Motor neuron (in vitro differentiated cells): ENCODE data around the gene SDC1. TPM values are rescaled to one million over a fixed set of nuclear protein-coding genes. Genes with fewer than 3 reads are reported as not detected.

Experiments used
- ATAC-seq, 8 experiments: fragments of 200-7000 bp; cut with Tn5 transposase; replicated peaks in 6 of 8; 2 replicates each; pipeline ENCODE4 v1.8.0; 2021; ENCODE audit warnings: mild to moderate bottlenecking in 8 of 8, moderate library complexity in 8 of 8
- H3K27ac ChIP-seq, 2 donors: fragments of 250-450 bp; sonication (Bioruptor Pico); 2 replicates each; pipeline ENCODE4 v1.9.0; 2021; ENCODE audit warnings: antibody characterized with exemption in 2 of 2, mild to moderate bottlenecking in 2 of 2, moderate library complexity in 1 of 2
- H3K4me1 ChIP-seq, 2 donors: fragments of 250-450 bp; sonication (Bioruptor Pico); replicated peaks in 1 of 2; 2 replicates each; pipeline ENCODE4 v1.6.1; 2021; ENCODE audit warnings: antibody characterized with exemption in 2 of 2, mild to moderate bottlenecking in 2 of 2, moderate library complexity in 1 of 2
- H3K4me3 ChIP-seq, 5 donors: fragments of 250-450 bp; sonication (Bioruptor Pico); 2 replicates each; pipeline ENCODE4 v1.9.0; 2021; ENCODE audit warnings: antibody characterized with exemption in 5 of 5, mild to moderate bottlenecking in 5 of 5, moderate library complexity in 4 of 5
- WGBS, 10 experiments: fragments of 450-650 bp; shearing (Covaris generic); methylation state at CpG; one replicate each; pipeline ENCODE4 v1.0.0; 2022; 5-methylcytosine and 5-hydroxymethylcytosine counted together
- in situ Hi-C, 9 experiments: fragments of 400-800 bp; cut with MboI; loops; one replicate each; pipeline ENCODE4 v1.15.0; 2021; ENCODE audit warnings: low sequenced_read_pairs in 9 of 9, low pct_unique_long_range_greater_than_20kb in 2 of 9; ENCODE audit not compliant: unreplicated experiment in 9 of 9
- total RNA-seq, 8 experiments: library from RNA; unstranded; fragments of 300-600 nt; gene quantifications; 2 replicates each; pipeline versions ENCODE4 v1.2.3 to v1.2.4, GENCODE V29; 2022

Gene SDC1
- total RNA-seq, 8 experiments from 2014 or later: 1.7 to 26.2 (median 8.1) TPM

GRCh38 chr2:20164734-20165478, 60.0 kb downstream of the SDC1 start:
- in situ Hi-C loops: no loop called here
- H3K27ac ChIP-seq: no peak overlapping the region
- H3K4me1 ChIP-seq: peaks cover 20 to 25% of the 10 kb centered on the region in 2 donors
- 80 to 100% (median 100%) methylated on average over 1 to 3 of the region's 3 CpGs; no CpG with 5 or more reads in 1 of the 10 experiments for WGBS, 10 experiments
- no peak for ATAC-seq
- no peak overlapping the region for H3K4me3 ChIP-seq

GRCh38 chr2:20164061-20164733, 60.7 kb downstream of the SDC1 start:
- ATAC-seq: peak in 5 of 8 experiments; percentile 12 to 44 (median 21)
- 33 to 78% (median 69%) methylated on average over 2 to 8 of the region's 10 CpGs; no CpG with 5 or more reads in 3 of the 10 experiments for WGBS, 10 experiments
- in situ Hi-C loops: no loop called here

GRCh38 chr2:20159411-20160070, 65.4 kb downstream of the SDC1 start:
- WGBS, 10 experiments: 20 to 100% (median 73%) methylated on average over 1 to 2 of the region's 2 CpGs
- in situ Hi-C loops: no loop called here
- Histone ChIP-seq H3K4me1 (peaks cover 2 to 11% of the 10 kb centered on the region in 2 donors), H3K27ac (no peak overlapping the region), H3K4me3 (no peak overlapping the region)
- ATAC-seq: no peak

More at GRCh38 chr2:20164061-20164733, 60.7 kb downstream of the SDC1 start:
- Histone ChIP-seq H3K4me1 (peaks cover 13 to 18% of the 10 kb centered on the region in 2 donors), H3K27ac (no peak overlapping the region), H3K4me3 (no peak overlapping the region)

GRCh38 chr2:20157193-20157891, 67.6 kb downstream of the SDC1 start:
- ATAC-seq: no peak
- in situ Hi-C loops: no loop called here
- Histone ChIP-seq H3K4me1 (peaks cover 2 to 6% of the 10 kb centered on the region in 2 donors), H3K4me3 (no peak overlapping the region), H3K27ac (no peak overlapping the region)
- WGBS, 10 experiments: 0 to 87% (median 50%) methylated on average over 1 to 7 of the region's 8 CpGs; no CpG with 5 or more reads in 1 of the 10 experiments

GRCh38 chr2:20156836-20157192, 68.1 kb downstream of the SDC1 start:
- Histone ChIP-seq H3K27ac (no peak overlapping the region), H3K4me3 (no peak overlapping the region), H3K4me1 (peaks cover 2 to 6% of the 10 kb centered on the region in 2 donors)
- ATAC-seq: no peak
- in situ Hi-C loops: no loop called here
- WGBS, 10 experiments: 75 to 100% (median 92%) methylated on average over 1 to 3 of the region's 3 CpGs; no CpG with 5 or more reads in 2 of the 10 experiments

- in situ Hi-C loops: no loop called here
- 68 to 100% (median 90%) methylated on average over 1 to 3 of the region's 3 CpGs; no CpG with 5 or more reads in 1 of the 10 experiments for WGBS, 10 experiments
- no peak overlapping the region for H3K4me3 ChIP-seq
- H3K4me1 ChIP-seq: peaks cover 2 to 8% of the 10 kb centered on the region in 2 donors
- no peak for ATAC-seq
- no peak overlapping the region for H3K27ac ChIP-seq
Measured at GRCh38 chr2:20156076-20156759, 68.7 kb downstream of the SDC1 start.

- H3K4me3 ChIP-seq: no peak overlapping the region
- in situ Hi-C loops: no loop called here
- no peak overlapping the region for H3K27ac ChIP-seq
- ATAC-seq: no peak
- WGBS, 10 experiments: 73 to 100% (median 92%) methylated on average over 1 to 5 of the region's 5 CpGs; no CpG with 5 or more reads in 1 of the 10 experiments
- peaks cover 18 to 28% of the 10 kb centered on the region in 2 donors for H3K4me1 ChIP-seq
Measured at GRCh38 chr2:20153131-20153851, 71.6 kb downstream of the SDC1 start.

GRCh38 chr2:20150806-20151571, 73.9 kb downstream of the SDC1 start:
- 0 to 65% (median 35%) methylated on average over 2 to 7 of the region's 7 CpGs; no CpG with 5 or more reads in 5 of the 10 experiments for WGBS, 10 experiments
- in situ Hi-C loops: no loop called here
- no peak overlapping the region for H3K27ac ChIP-seq
- no peak overlapping the region for H3K4me3 ChIP-seq
- H3K4me1 ChIP-seq: peaks cover 19 to 25% of the 10 kb centered on the region in 2 donors
- no peak for ATAC-seq

Other genes starting within 250 kb of the SDC1 start
- gene WDR35, start 235.0 kb downstream of the SDC1 start, total RNA-seq: 10 to 100 TPM in 5 of 8 experiments, 1 to 10 TPM in 3; 6.5 to 28.9 (median 12.9) TPM
- gene MATN3, start 212.5 kb downstream of the SDC1 start, total RNA-seq: 1 to 10 TPM in 3 of 8 experiments, under 1 TPM in 5; 0.14 to 3.4 (median 0.66) TPM
- gene LAPTM4A, start 173.5 kb downstream of the SDC1 start, total RNA-seq: 100 to 1,000 TPM in 4 of 8 experiments, 10 to 100 TPM in 4; 30.9 to 361 (median 112) TPM
- gene PUM2, start 125.7 kb upstream of the SDC1 start, total RNA-seq: 10 to 100 TPM; 26.0 to 79.4 (median 52.7) TPM
- gene RHOB, start 221.9 kb upstream of the SDC1 start, total RNA-seq: 100 to 1,000 TPM in 1 of 8 experiments, 10 to 100 TPM in 7; 12.1 to 280 (median 56.3) TPM